Trophoblast cell (in vitro differentiated cells and primary cell): ENCODE data around the gene TMBIM4.

Source experiments
- DNase-seq, 2 donors: peaks; one replicate each; pipeline ENCODE4 v3.0.0-alpha.2; 2016
- H2AFZ ChIP-seq: 2 replicates; pipeline ENCODE4 v1.6.1; 2013; ENCODE audit warnings: low read length, moderate library complexity, mild to moderate bottlenecking; ENCODE audit not compliant: insufficient read depth, poor library complexity
- H2AK5ac ChIP-seq: 2 replicates; pipeline ENCODE4 v1.6.1; 2013; ENCODE audit warnings: mild to moderate bottlenecking, low read length
- H2BK120ac ChIP-seq: 2 replicates; pipeline ENCODE4 v1.6.1; 2013; ENCODE audit warnings: low read length, mild to moderate bottlenecking, moderate library complexity; ENCODE audit not compliant: insufficient read depth, poor library complexity
- H2BK12ac ChIP-seq: 2 replicates; pipeline ENCODE4 v1.6.1; 2013; ENCODE audit warnings: mild to moderate bottlenecking, low read length, moderate library complexity
- H2BK5ac ChIP-seq: 2 replicates; pipeline ENCODE4 v1.6.1; 2013; ENCODE audit warnings: low read length, low read depth, moderate library complexity, mild to moderate bottlenecking; ENCODE audit not compliant: poor library complexity
- H3K14ac ChIP-seq: 2 replicates; pipeline ENCODE4 v1.6.1; 2013; ENCODE audit warnings: mild to moderate bottlenecking, low read length
- H3K18ac ChIP-seq: 2 replicates; pipeline ENCODE4 v1.6.1; 2013; ENCODE audit warnings: mild to moderate bottlenecking, low read length
- H3K23ac ChIP-seq: 2 replicates; pipeline ENCODE4 v1.6.1; 2013; ENCODE audit warnings: low read length
- H3K27ac ChIP-seq: 2 replicates; pipeline ENCODE4 v1.5.1; 2013; ENCODE audit warnings: low read depth, mild to moderate bottlenecking, inconsistent platforms, low read length, moderate library complexity
- H3K27me3 ChIP-seq: 2 replicates; pipeline ENCODE4 v1.6.1; 2013; ENCODE audit warnings: inconsistent platforms, mild to moderate bottlenecking, low read length, moderate library complexity; ENCODE audit not compliant: insufficient read depth
- H3K36me3 ChIP-seq, 2 experiments: 1 replicate in 1 of 2; 2 replicates in 1 of 2; pipeline ENCODE4 v1.6.1; 2013; ENCODE audit warnings: low read length in 2 of 2, mild to moderate bottlenecking in 2 of 2, moderate library complexity in 1 of 2; ENCODE audit not compliant: insufficient read depth in 2 of 2, control insufficient read depth in 1 of 2
- H3K4ac ChIP-seq: 2 replicates; pipeline ENCODE4 v1.6.1; 2013; ENCODE audit warnings: low read depth, mild to moderate bottlenecking, low read length, moderate library complexity
- H3K4me1 ChIP-seq, 2 experiments: 1 replicate in 1 of 2; 2 replicates in 1 of 2; pipeline ENCODE4 v1.6.1; 2013; ENCODE audit warnings: low read length in 2 of 2, mild to moderate bottlenecking in 2 of 2, moderate library complexity in 1 of 2; ENCODE audit not compliant: insufficient read depth in 2 of 2, control insufficient read depth in 1 of 2
- H3K4me2 ChIP-seq: 2 replicates; pipeline ENCODE4 v1.6.1; 2013; ENCODE audit warnings: inconsistent platforms, mild to moderate bottlenecking, low read length, moderate library complexity
- H3K4me3 ChIP-seq: 2 replicates; pipeline ENCODE4 v1.5.1; 2013; ENCODE audit warnings: mild to moderate bottlenecking, low read depth, low read length, inconsistent platforms
- H3K79me1 ChIP-seq: one replicate; pipeline ENCODE4 v1.6.1; 2013; ENCODE audit warnings: low read length
- H3K79me2 ChIP-seq: 2 replicates; pipeline ENCODE4 v1.6.1; 2013; ENCODE audit warnings: low read length, mild to moderate bottlenecking; ENCODE audit not compliant: control insufficient read depth, insufficient read depth, poor library complexity
- H3K9ac ChIP-seq: 2 replicates; pipeline ENCODE4 v1.6.1; 2013; ENCODE audit warnings: mild to moderate bottlenecking, low read length
- H3K9me3 ChIP-seq: 2 replicates; pipeline ENCODE4 v1.6.1; 2013; ENCODE audit warnings: low read depth, mild to moderate bottlenecking, control low read depth, inconsistent platforms, low read length; ENCODE audit not compliant: insufficient read depth
- H4K12ac ChIP-seq: 2 replicates; pipeline ENCODE4 v1.6.1; 2013; ENCODE audit warnings: low read depth, mild to moderate bottlenecking, low read length, moderate library complexity
- H4K8ac ChIP-seq: 2 replicates; pipeline ENCODE4 v1.6.1; 2013; ENCODE audit warnings: low read depth, mild to moderate bottlenecking, low read length, moderate library complexity
- H4K91ac ChIP-seq: one replicate; pipeline ENCODE4 v1.6.1; 2013; ENCODE audit warnings: low read depth, mild to moderate bottlenecking, low read length, moderate library complexity
- WGBS: extraction: QIAGEN DNeasy Blood & Tissue Kit; methylation state at CpG from one replicate; pipeline ENCODE4 v1.1.7; 2013; ENCODE audit warnings: missing lambda C conversion rate; ENCODE audit not compliant: insufficient read length, insufficient coverage; ENCODE audit errors: extremely low coverage; 5-methylcytosine and 5-hydroxymethylcytosine counted together

The TMBIM4 gene

DNA sequence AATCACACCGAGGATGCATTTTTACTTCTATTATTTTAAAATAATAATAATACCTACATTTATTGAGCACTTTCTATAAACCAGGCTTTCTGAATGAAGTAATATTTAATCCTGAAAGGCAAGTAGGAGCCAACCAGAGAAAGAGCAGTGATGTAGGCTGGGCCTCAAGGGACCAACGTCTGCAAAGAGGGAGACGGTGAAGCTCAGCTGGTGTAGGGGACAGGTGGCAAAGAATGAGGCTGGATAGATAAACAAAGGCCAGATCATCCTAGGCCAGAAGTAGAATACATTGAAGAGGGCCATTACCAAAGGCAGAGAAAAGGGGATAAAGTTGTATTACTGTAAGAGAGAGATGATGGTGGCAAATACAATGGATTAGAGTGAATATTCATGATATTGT is 810 bp upstream of the TMBIM4 start:
- WGBS, result 100% methylated on average over 1 of the region's 3 CpGs
- no peak overlapping the region for H4K91ac ChIP-seq
- no peaks in the 10 kb centered on the region for H3K4me1 ChIP-seq
- H3K79me2 ChIP-seq, result peaks cover 2% of the 10 kb centered on the region
- H2BK120ac ChIP-seq, result no peak overlapping the region
- no peak overlapping the region for H2AK5ac ChIP-seq
- H3K4me3 ChIP-seq, result no peak overlapping the region
- H3K23ac ChIP-seq, result no peak overlapping the region
- no peak overlapping the region for H3K4ac ChIP-seq
- H2AFZ ChIP-seq, result no peak overlapping the region
- peaks cover 0 to 3% of the 10 kb centered on the region in 2 experiments for H3K36me3 ChIP-seq
- H4K12ac ChIP-seq, result no peak overlapping the region
- H3K27ac ChIP-seq, result no peak overlapping the region
- no peaks in the 10 kb centered on the region for H3K27me3 ChIP-seq
- H4K8ac ChIP-seq, result no peak overlapping the region
- H3K18ac ChIP-seq, result no peak overlapping the region
- no peak for DNase-seq
- H2BK5ac ChIP-seq, result no peak overlapping the region
- H3K4me2 ChIP-seq, result no peak overlapping the region
- no peak overlapping the region for H2BK12ac ChIP-seq
- H3K9ac ChIP-seq, result no peak overlapping the region
- H3K9me3 ChIP-seq, result peaks cover 5% of the 10 kb centered on the region
- no peak overlapping the region for H3K14ac ChIP-seq
- H3K79me1 ChIP-seq, result peaks cover 7% of the 10 kb centered on the region

GRCh38 chr12:66168410-66168809 is 1.4 kb downstream of the TMBIM4 start:
- Histone ChIP-seq H2BK120ac (no peak overlapping the region), H2BK12ac (no peak overlapping the region), H3K4ac (no peak overlapping the region), H3K4me2 (peak overlapping the region; percentile 29), H3K14ac (no peak overlapping the region), H4K12ac (no peak overlapping the region), H3K36me3 (peaks cover 0 to 4% of the 10 kb centered on the region in 2 experiments), H3K23ac (no peak overlapping the region), H2AFZ (no peak overlapping the region), H4K91ac (no peak overlapping the region), H3K4me1 (no peaks in the 10 kb centered on the region), H3K18ac (no peak overlapping the region), H2AK5ac (no peak overlapping the region), H3K9me3 (no peaks in the 10 kb centered on the region), H2BK5ac (no peak overlapping the region), H3K9ac (no peak overlapping the region), H4K8ac (no peak overlapping the region), H3K27me3 (no peaks in the 10 kb centered on the region), H3K27ac (no peak overlapping the region), H3K4me3 (no peak overlapping the region), H3K79me2 (peaks cover 2% of the 10 kb centered on the region), H3K79me1 (peaks cover 7% of the 10 kb centered on the region)
- no CpG with 5 or more reads among the region's 8 CpGs for WGBS
- no peak for DNase-seq

- H3K4ac ChIP-seq, result no peak overlapping the region
- peaks cover 2% of the 10 kb centered on the region for H3K79me2 ChIP-seq
- H3K79me1 ChIP-seq, result peaks cover 7% of the 10 kb centered on the region
- H2AK5ac ChIP-seq, result no peak overlapping the region
- no peak overlapping the region for H3K18ac ChIP-seq
- no peak overlapping the region for H3K4me3 ChIP-seq
- DNase-seq, result no peak
- no peak overlapping the region for H2BK120ac ChIP-seq
- no peak overlapping the region for H3K14ac ChIP-seq
- WGBS, result no CpG with 5 or more reads among the region's 2 CpGs
- H3K4me2 ChIP-seq, result no peak overlapping the region
- H3K9me3 ChIP-seq, result no peaks in the 10 kb centered on the region
- no peaks in the 10 kb centered on the region for H3K27me3 ChIP-seq
- H4K12ac ChIP-seq, result no peak overlapping the region
- H2BK5ac ChIP-seq, result no peak overlapping the region
- no peak overlapping the region for H2BK12ac ChIP-seq
- H3K9ac ChIP-seq, result no peak overlapping the region
- H3K27ac ChIP-seq, result no peak overlapping the region
- H3K23ac ChIP-seq, result no peak overlapping the region
- no peak overlapping the region for H4K8ac ChIP-seq
- H4K91ac ChIP-seq, result no peak overlapping the region
- no peak overlapping the region for H2AFZ ChIP-seq
- no peaks in the 10 kb centered on the region for H3K4me1 ChIP-seq
- H3K36me3 ChIP-seq, result peaks cover 0 to 4% of the 10 kb centered on the region in 2 experiments
Observed at GRCh38 chr12:66166561-66166960, 3.2 kb downstream of the TMBIM4 start.

DNA sequence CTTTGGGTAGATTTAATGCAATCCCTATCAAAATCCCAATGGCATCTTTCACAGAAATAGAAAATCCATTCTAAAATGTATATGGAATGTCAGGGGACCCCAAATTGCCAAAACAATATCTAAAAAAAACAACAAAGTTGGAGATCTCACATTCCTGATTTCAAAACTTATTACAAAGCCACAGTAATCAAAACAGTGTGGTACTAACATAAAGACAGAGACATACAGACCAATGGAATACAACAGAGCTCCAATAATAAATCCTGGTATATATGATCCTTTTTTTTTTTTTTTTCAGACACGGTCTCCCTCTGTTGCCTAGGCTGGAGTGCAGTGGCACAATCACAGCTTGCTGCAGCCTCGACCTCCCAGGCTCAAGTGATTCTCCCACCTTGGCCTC is 4.7 kb downstream of the TMBIM4 start:
- H3K14ac ChIP-seq, result no peak overlapping the region
- H2AFZ ChIP-seq, result no peak overlapping the region
- H4K8ac ChIP-seq, result no peak overlapping the region
- no peak overlapping the region for H3K4ac ChIP-seq
- peaks cover 2% of the 10 kb centered on the region for H3K79me2 ChIP-seq
- H3K79me1 ChIP-seq, result peaks cover 7% of the 10 kb centered on the region
- no CpG with 5 or more reads among the region's 2 CpGs for WGBS
- H3K9me3 ChIP-seq, result peaks cover 2% of the 10 kb centered on the region
- no peak overlapping the region for H2BK12ac ChIP-seq
- no peak overlapping the region for H3K18ac ChIP-seq
- H3K27me3 ChIP-seq, result no peaks in the 10 kb centered on the region
- H3K4me1 ChIP-seq, result no peaks in the 10 kb centered on the region
- H3K23ac ChIP-seq, result no peak overlapping the region
- no peak for DNase-seq
- H3K4me3 ChIP-seq, result no peak overlapping the region
- H4K91ac ChIP-seq, result no peak overlapping the region
- H2BK5ac ChIP-seq, result no peak overlapping the region
- no peak overlapping the region for H3K4me2 ChIP-seq
- peaks cover 4 to 8% of the 10 kb centered on the region in 2 experiments for H3K36me3 ChIP-seq
- no peak overlapping the region for H4K12ac ChIP-seq
- no peak overlapping the region for H2BK120ac ChIP-seq
- H3K9ac ChIP-seq, result no peak overlapping the region
- no peak overlapping the region for H3K27ac ChIP-seq
- no peak overlapping the region for H2AK5ac ChIP-seq
